Activated naive CD8-positive, alpha-beta T cell treated with anti-CD3 and anti-CD28 coated beads, Interleukin-2, amount 10 ng/mL, durations not matched to agents 7 days and 5 days (primary cell): ENCODE data around the gene TGFBR2. TPM values are rescaled to one million over a fixed set of nuclear protein-coding genes. Genes with fewer than 3 reads are reported as not detected.

Experiments
- ATAC-seq: fragments of 150-1000 bp; cut with Tn5 transposase; one replicate; pipeline ENCODE4 v1.10.0; 2021; ENCODE audit warnings: low read depth, moderate library complexity
- POLR2A ChIA-PET: fragments of 350-600 bp; sonication (Branson Sonifier 250); formaldehyde crosslinking; loops from one replicate; lab custom pipeline; 2021; ENCODE audit warnings: antibody characterized with exemption; lab: Charles Lee
- DNase-seq: peaks from one replicate; pipeline ENCODE4 v3.0.0; 2021
- H3K27ac Mint-ChIP-seq: one replicate; pipeline ENCODE4 v1.8.0; 2022; ENCODE audit warnings: mild to moderate bottlenecking, mixed read lengths
- H3K27me3 Mint-ChIP-seq: one replicate; pipeline ENCODE4 v1.8.0; 2022; ENCODE audit warnings: mild to moderate bottlenecking, moderate library complexity, mixed read lengths
- H3K36me3 Mint-ChIP-seq: one replicate; pipeline ENCODE4 v1.8.0; 2021; ENCODE audit warnings: mild to moderate bottlenecking, mixed read lengths
- H3K4me1 Mint-ChIP-seq: one replicate; pipeline ENCODE4 v1.8.0; 2021; ENCODE audit warnings: mixed read lengths
- H3K4me3 Mint-ChIP-seq: one replicate; pipeline ENCODE4 v1.8.0; 2022; ENCODE audit warnings: mild to moderate bottlenecking, moderate library complexity, mixed read lengths
- H3K9me3 Mint-ChIP-seq: one replicate; pipeline ENCODE4 v1.8.0; 2021; ENCODE audit warnings: mixed read lengths
- total RNA-seq, 2 experiments: library from RNA; stranded (reverse); gene quantifications; one replicate each; pipeline ENCODE4 v1.2.3, GENCODE V29; 2021

Gene TGFBR2
- total RNA-seq, 2 experiments from 2014 or later: 86.9 to 92.2 TPM

DNA sequence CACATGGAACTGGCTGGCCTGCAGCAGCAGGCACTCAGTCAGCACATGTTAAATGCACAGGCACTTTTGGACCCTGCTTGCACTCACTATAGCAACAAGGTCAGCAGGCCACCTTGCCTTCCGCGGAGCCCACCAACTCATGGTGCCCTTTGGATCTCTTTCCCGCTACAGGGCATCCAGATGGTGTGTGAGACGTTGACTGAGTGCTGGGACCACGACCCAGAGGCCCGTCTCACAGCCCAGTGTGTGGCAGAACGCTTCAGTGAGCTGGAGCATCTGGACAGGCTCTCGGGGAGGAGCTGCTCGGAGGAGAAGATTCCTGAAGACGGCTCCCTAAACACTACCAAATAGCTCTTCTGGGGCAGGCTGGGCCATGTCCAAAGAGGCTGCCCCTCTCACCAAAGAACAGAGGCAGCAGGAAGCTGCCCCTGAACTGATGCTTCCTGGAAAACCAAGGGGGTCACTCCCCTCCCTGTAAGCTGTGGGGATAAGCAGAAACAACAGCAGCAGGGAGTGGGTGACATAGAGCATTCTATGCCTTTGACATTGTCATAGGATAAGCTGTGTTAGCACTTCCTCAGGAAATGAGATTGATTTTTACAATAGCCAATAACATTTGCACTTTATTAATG is 85.0 kb downstream of the TGFBR2 start:
- Mint-ChIP-seq H3K4me3 (no peak overlapping the region), H3K27ac (peak overlapping the region; percentile 14), H3K9me3 (no peaks in the 10 kb centered on the region), H3K27me3 (no peaks in the 10 kb centered on the region), H3K36me3 (peaks cover 55% of the 10 kb centered on the region), H3K4me1 (peaks cover 50% of the 10 kb centered on the region)
- POLR2A ChIA-PET: interaction anchor here (0.6 to 1.2 kb wide), 2 partner anchors 11 to 36 kb away, joined by 3 to 4 read pairs; no protein-coding TSS in a partner anchor
- DNase-seq (no peak), ATAC-seq (no peak)

DNA sequence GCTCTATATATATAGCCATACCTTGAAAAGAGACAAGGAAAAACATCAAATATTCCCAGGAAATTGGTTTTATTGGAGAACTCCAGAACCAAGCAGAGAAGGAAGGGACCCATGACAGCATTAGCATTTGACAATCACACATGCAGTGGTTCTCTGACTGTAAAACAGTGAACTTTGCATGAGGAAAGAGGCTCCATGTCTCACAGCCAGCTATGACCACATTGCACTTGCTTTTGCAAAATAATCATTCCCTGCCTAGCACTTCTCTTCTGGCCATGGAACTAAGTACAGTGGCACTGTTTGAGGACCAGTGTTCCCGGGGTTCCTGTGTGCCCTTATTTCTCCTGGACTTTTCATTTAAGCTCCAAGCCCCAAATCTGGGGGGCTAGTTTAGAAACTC is 85.5 kb downstream of the TGFBR2 start:
- no peak overlapping the region for H3K4me3 Mint-ChIP-seq
- ATAC-seq (no peak), DNase-seq (no peak)
- no peak overlapping the region for H3K27ac Mint-ChIP-seq
- H3K4me1 Mint-ChIP-seq: peaks cover 46% of the 10 kb centered on the region
- no peaks in the 10 kb centered on the region for H3K9me3 Mint-ChIP-seq
- H3K36me3 Mint-ChIP-seq: peaks cover 54% of the 10 kb centered on the region
- POLR2A ChIA-PET: interaction anchor here (0.6 to 2.0 kb wide), 3 partner anchors 12 to 86 kb away, joined by 3 to 6 read pairs (median 4); partner anchors contain the start of gene TGFBR2
- no peaks in the 10 kb centered on the region for H3K27me3 Mint-ChIP-seq

DNA sequence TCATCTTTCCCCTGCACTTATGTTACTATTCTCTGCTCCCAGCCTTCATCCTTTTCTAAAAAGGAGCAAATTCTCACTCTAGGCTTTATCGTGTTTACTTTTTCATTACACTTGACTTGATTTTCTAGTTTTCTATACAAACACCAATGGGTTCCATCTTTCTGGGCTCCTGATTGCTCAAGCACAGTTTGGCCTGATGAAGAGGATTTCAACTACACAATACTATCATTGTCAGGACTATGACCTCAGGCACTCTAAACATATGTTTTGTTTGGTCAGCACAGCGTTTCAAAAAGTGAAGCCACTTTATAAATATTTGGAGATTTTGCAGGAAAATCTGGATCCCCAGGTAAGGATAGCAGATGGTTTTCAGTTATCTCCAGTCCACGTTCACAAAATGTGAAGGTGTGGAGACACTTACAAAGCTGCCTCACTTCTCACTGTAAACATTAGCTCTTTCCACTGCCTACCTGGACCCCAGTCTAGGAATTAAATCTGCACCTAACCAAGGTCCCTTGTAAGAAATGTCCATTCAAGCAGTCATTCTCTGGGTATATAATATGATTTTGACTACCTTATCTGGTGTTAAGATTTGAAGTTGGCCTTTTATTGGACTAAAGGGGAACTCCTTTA is 86.2 kb downstream of the TGFBR2 start:
- POLR2A ChIA-PET: interaction anchor here (1.2 to 2.0 kb wide), 2 partner anchors 37 to 86 kb away, joined by 3 to 6 read pairs; partner anchors contain the start of gene TGFBR2
- no peak for ATAC-seq
- no peak overlapping the region for H3K4me3 Mint-ChIP-seq
- H3K4me1 Mint-ChIP-seq: peaks cover 46% of the 10 kb centered on the region
- H3K27me3 Mint-ChIP-seq: no peaks in the 10 kb centered on the region
- H3K36me3 Mint-ChIP-seq: peaks cover 55% of the 10 kb centered on the region
- no peak for DNase-seq
- H3K9me3 Mint-ChIP-seq: no peaks in the 10 kb centered on the region
- peak overlapping the region; percentile 55 for H3K27ac Mint-ChIP-seq

DNA sequence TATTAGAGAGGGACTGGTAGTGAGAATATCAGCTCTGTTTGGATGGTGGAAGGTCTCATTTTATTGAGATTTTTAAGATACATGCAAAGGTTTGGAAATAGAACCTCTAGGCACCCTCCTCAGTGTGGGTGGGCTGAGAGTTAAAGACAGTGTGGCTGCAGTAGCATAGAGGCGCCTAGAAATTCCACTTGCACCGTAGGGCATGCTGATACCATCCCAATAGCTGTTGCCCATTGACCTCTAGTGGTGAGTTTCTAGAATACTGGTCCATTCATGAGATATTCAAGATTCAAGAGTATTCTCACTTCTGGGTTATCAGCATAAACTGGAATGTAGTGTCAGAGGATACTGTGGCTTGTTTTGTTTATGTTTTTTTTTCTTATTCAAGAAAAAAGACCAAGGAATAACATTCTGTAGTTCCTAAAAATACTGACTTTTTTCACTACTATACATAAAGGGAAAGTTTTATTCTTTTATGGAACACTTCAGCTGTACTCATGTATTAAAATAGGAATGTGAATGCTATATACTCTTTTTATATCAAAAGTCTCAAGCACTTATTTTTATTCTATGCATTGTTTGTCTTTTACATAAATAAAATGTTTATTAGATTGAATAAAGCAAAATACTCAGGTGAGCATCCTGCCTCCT is 87.2 kb downstream of the TGFBR2 start:
- peaks cover 41% of the 10 kb centered on the region for H3K4me1 Mint-ChIP-seq
- peaks cover 52% of the 10 kb centered on the region for H3K36me3 Mint-ChIP-seq
- DNase-seq (no peak), ATAC-seq (peak; percentile 82)
- H3K4me3 Mint-ChIP-seq: no peak overlapping the region
- H3K27me3 Mint-ChIP-seq: no peaks in the 10 kb centered on the region
- peak overlapping the region; percentile 55 for H3K27ac Mint-ChIP-seq
- no peaks in the 10 kb centered on the region for H3K9me3 Mint-ChIP-seq
- POLR2A ChIA-PET: interaction anchor here (0.8 to 2.0 kb wide), 4 partner anchors 15 to 87 kb away, joined by 3 to 6 read pairs (median 4); partner anchors contain the start of gene TGFBR2

DNA sequence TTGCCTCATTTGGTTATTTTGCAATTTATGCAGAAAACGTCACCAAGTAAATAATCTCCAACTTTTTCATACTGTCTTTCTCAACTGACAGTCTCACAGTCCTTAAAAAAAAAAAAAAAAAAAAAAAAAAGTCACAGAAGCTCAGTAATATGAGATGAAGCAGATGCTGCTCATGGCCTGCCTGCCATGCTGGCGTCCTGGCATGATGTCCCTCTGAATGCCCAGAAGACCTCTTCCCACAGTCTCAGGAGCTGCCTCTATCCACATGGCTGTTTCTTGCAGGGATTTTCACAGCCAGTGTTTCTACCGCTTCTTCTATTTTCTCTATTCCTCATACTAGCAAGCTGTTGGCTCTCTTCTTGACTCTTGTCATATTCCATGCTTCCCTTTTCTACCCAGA is 87.7 kb downstream of the TGFBR2 start:
- no peak overlapping the region for H3K27ac Mint-ChIP-seq
- H3K9me3 Mint-ChIP-seq: no peaks in the 10 kb centered on the region
- H3K27me3 Mint-ChIP-seq: no peaks in the 10 kb centered on the region
- H3K4me1 Mint-ChIP-seq: peaks cover 36% of the 10 kb centered on the region
- POLR2A ChIA-PET: interaction anchor here (0.9 to 2.0 kb wide), 3 partner anchors 15 to 88 kb away, joined by 3 to 6 read pairs (median 5); partner anchors contain the start of gene TGFBR2
- H3K4me3 Mint-ChIP-seq: no peak overlapping the region
- no peak for ATAC-seq
- H3K36me3 Mint-ChIP-seq: peaks cover 53% of the 10 kb centered on the region
- no peak for DNase-seq

DNA sequence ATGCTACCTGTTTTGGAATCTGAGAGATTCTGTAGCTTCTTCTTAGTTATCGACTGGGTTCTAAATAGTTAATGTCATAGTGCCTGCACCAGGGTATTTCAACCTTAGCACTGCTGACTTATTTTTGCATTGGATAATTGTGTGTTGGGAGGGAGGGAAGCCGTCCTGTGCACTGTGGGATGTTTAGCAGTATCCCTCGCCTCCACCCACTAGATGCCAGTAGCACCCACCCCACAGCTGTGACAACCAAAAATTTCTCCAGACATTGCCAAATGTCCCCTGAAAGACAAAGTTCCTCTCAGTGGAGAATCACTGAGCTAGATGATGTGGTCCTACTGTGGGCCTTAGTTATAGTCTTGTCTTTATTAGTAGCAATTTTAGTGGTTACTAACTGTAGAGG is 88.3 kb downstream of the TGFBR2 start:
- Mint-ChIP-seq H3K4me3 (no peak overlapping the region), H3K4me1 (peaks cover 33% of the 10 kb centered on the region), H3K36me3 (peaks cover 54% of the 10 kb centered on the region), H3K9me3 (no peaks in the 10 kb centered on the region), H3K27me3 (no peaks in the 10 kb centered on the region), H3K27ac (no peak overlapping the region)
- POLR2A ChIA-PET: no interaction called here
- ATAC-seq: no peak
- DNase-seq: no peak

DNA sequence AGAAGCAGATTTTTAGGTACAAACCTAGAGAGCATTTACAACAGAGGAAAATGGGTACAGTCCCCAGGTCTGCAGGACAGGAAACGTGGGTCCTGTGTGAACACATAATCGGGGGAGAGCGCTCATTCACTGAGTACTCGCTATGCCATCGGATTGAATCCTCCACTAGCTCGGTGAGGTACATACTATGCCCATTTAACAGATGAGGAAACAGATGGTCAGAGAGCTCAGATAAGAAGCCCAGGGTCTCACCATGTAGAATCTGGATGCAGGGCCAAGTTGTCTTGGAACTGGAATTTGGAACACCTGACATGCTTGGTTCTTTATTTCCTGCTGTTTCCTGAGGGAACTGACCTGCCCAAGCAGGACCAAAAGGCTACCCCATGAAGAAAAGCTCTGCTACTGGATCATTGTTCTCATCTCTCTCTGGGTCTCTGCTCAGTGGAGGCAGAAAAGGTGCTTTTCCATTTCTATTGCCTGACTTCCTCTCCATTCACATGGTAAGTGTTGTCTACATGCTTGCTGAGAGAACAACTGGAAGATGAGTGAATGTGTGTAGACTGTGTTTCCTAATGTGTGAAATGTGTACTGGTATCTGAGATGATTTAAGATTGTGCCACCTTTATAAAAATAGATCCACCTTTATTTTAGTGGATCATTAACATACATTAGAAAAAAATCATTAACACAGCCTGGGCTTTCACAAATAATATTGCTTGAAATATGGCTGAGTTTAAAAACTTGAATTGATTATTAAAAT is 89.1 kb downstream of the TGFBR2 start:
- H3K4me3 Mint-ChIP-seq: no peak overlapping the region
- peak overlapping the region; percentile 2 for H3K27ac Mint-ChIP-seq
- POLR2A ChIA-PET: interaction anchor here (0.9 to 1.2 kb wide), 2 partner anchors 34 to 91 kb away, joined by 3 read pairs; no protein-coding TSS in a partner anchor

DNA sequence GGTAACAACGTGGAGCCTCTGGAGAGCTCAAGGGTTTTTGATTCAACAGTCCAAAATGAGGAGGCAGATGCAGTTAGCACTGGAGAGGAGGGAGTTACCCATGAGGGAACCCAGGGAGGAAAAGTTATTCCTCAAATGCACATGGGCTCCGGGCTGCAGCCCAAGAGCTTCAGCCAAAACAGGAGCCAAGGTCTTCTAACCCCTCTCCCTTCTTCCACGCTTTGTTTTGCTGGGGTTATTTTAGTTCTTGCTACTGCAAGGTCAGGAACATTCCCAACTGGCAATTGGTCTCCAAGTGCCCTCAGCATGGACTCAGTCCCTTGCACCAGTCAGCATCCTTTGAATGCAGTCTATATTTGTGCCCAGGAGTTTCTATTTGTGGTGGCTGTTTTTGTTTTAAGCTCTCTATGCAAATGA is 90.0 kb downstream of the TGFBR2 start:
- POLR2A ChIA-PET: interaction anchor here (1.2 kb wide), 1 partner anchor 91 kb away, joined by 3 read pairs; no protein-coding TSS in a partner anchor
- no peak for DNase-seq
- peaks cover 21% of the 10 kb centered on the region for H3K4me1 Mint-ChIP-seq
- no peak overlapping the region for H3K27ac Mint-ChIP-seq
- no peak overlapping the region for H3K4me3 Mint-ChIP-seq
- H3K9me3 Mint-ChIP-seq: no peaks in the 10 kb centered on the region
- H3K36me3 Mint-ChIP-seq: peaks cover 51% of the 10 kb centered on the region
- H3K27me3 Mint-ChIP-seq: no peaks in the 10 kb centered on the region
- ATAC-seq: no peak

More for the DNA sequence above, 89.1 kb downstream of the TGFBR2 start:
- Mint-ChIP-seq H3K27me3 (no peaks in the 10 kb centered on the region), H3K9me3 (no peaks in the 10 kb centered on the region), H3K36me3 (peaks cover 50% of the 10 kb centered on the region), H3K4me1 (peaks cover 27% of the 10 kb centered on the region)
- DNase-seq (no peak), ATAC-seq (no peak)

DNA sequence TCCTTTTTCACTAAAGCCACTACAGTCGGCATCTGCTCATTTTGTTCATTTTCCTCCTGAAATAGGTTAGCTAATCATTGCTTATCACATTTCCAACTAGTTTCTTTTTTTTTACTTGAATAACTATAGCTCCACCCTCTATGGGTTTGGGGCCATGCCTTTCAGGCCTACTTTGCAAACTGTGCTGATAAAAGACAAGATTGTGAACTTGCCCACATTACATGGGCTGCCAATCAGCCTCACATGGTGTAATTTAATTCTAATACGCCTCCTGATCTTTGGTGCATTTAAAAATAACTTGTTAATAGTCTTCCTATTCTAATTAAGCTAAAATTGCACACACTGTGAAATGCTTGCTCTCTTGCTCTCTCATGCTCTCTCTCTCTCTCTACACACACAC is 90.5 kb downstream of the TGFBR2 start:
- Mint-ChIP-seq H3K27me3 (no peaks in the 10 kb centered on the region), H3K4me3 (no peak overlapping the region), H3K4me1 (peaks cover 21% of the 10 kb centered on the region), H3K9me3 (no peaks in the 10 kb centered on the region), H3K36me3 (peaks cover 51% of the 10 kb centered on the region), H3K27ac (peak overlapping the region; percentile 7)
- no peak for ATAC-seq
- DNase-seq: no peak
- POLR2A ChIA-PET: interaction anchor here (0.7 kb wide), 1 partner anchor 79 kb away, joined by 3 read pairs; no protein-coding TSS in a partner anchor

DNA sequence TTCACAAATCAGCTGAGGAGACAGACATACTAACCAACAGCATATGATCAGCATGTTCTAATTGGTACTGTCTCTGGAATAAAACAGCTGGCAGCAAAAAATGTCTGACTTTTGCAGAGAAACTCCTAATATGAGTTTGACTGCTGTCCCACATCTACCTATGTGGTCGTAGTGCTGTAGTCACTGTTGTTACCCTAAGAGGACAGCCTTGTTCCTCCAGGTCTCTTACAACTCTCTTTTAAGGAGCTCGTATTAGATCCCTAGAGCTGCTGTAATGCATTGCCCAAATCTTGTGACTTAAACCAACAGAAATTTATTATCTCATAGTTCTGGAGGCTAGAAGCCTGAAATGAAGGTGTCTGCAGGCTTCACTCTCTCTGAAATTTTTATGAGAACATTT is 92.1 kb downstream of the TGFBR2 start:
- no peak overlapping the region for H3K27ac Mint-ChIP-seq
- ATAC-seq: no peak
- H3K27me3 Mint-ChIP-seq: no peaks in the 10 kb centered on the region
- H3K9me3 Mint-ChIP-seq: peaks cover 7% of the 10 kb centered on the region
- DNase-seq: no peak
- POLR2A ChIA-PET: interaction anchor here (0.6 kb wide), 1 partner anchor 11 kb away, joined by 3 read pairs; no protein-coding TSS in a partner anchor
- no peak overlapping the region for H3K4me3 Mint-ChIP-seq
- H3K36me3 Mint-ChIP-seq: peaks cover 53% of the 10 kb centered on the region
- peaks cover 7% of the 10 kb centered on the region for H3K4me1 Mint-ChIP-seq

DNA sequence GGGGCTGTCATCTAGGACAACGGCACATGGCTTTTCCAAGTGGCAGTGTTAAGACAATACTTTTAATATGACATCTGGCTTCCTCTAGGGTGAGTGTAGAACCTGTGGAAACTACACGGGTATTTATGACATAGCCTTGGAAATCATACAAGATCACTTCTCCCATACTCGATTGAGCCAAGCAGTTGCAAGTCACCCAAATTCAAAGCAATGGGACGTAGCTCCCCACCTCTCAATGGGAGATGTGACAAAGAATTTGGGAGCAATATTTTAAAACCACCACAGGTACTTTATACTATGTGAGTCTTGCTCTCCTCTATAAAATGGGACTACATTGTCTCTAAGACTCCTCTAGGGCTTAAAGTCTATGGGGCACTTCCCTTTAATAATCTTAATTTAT is 93.5 kb downstream of the TGFBR2 start:
- no peak for DNase-seq
- H3K4me1 Mint-ChIP-seq: peaks cover 2% of the 10 kb centered on the region
- no peak overlapping the region for H3K27ac Mint-ChIP-seq
- H3K27me3 Mint-ChIP-seq: no peaks in the 10 kb centered on the region
- no peak overlapping the region for H3K4me3 Mint-ChIP-seq
- no peak for ATAC-seq
- POLR2A ChIA-PET: no interaction called here
- peaks cover 7% of the 10 kb centered on the region for H3K9me3 Mint-ChIP-seq
- peaks cover 55% of the 10 kb centered on the region for H3K36me3 Mint-ChIP-seq

DNA sequence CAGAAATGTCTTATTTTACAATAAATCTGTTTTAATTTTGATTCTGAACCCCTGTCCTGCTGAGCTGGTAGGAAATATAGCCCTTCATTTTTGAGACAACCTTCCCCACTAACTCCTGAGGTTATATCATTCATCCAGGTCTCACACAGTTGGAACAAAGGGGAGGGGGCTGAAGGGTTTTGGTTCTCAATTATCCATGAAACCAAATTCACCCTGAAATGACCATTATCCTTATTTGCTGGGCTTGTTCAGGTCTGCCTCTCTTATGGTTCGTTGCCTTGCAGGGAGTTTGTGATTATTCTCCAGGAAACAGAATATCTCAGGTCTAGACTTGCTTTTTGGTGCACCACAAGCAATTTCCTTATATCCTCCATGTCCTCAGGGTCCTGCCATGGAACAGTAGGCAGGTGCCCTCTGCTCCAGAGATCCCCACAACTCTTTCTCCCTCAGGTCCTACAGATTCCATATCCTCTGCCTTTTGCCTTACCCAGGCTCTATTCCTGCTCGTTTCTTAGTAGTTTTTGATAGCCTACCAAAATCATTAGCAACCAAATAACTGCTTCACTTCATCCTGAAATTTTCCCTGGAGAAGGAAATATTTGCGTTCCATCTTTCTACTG is 94.4 kb downstream of the TGFBR2 start:
- Mint-ChIP-seq H3K4me3 (no peak overlapping the region), H3K27me3 (no peaks in the 10 kb centered on the region), H3K27ac (no peak overlapping the region), H3K36me3 (peaks cover 55% of the 10 kb centered on the region), H3K9me3 (peaks cover 7% of the 10 kb centered on the region), H3K4me1 (no peaks in the 10 kb centered on the region)
- POLR2A ChIA-PET: no interaction called here
- ATAC-seq: no peak
- DNase-seq: no peak
